ENCODE results near the gene GMCL1. TPM values are rescaled to one million over a fixed set of nuclear protein-coding genes. Genes with fewer than 3 reads are reported as not detected.

The GMCL1 gene, protein sequence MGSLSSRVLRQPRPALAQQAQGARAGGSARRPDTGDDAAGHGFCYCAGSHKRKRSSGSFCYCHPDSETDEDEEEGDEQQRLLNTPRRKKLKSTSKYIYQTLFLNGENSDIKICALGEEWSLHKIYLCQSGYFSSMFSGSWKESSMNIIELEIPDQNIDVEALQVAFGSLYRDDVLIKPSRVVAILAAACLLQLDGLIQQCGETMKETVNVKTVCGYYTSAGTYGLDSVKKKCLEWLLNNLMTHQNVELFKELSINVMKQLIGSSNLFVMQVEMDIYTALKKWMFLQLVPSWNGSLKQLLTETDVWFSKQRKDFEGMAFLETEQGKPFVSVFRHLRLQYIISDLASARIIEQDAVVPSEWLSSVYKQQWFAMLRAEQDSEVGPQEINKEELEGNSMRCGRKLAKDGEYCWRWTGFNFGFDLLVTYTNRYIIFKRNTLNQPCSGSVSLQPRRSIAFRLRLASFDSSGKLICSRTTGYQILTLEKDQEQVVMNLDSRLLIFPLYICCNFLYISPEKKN
- 7.0 TPM in 2 replicates for total RNA-seq

DNA sequence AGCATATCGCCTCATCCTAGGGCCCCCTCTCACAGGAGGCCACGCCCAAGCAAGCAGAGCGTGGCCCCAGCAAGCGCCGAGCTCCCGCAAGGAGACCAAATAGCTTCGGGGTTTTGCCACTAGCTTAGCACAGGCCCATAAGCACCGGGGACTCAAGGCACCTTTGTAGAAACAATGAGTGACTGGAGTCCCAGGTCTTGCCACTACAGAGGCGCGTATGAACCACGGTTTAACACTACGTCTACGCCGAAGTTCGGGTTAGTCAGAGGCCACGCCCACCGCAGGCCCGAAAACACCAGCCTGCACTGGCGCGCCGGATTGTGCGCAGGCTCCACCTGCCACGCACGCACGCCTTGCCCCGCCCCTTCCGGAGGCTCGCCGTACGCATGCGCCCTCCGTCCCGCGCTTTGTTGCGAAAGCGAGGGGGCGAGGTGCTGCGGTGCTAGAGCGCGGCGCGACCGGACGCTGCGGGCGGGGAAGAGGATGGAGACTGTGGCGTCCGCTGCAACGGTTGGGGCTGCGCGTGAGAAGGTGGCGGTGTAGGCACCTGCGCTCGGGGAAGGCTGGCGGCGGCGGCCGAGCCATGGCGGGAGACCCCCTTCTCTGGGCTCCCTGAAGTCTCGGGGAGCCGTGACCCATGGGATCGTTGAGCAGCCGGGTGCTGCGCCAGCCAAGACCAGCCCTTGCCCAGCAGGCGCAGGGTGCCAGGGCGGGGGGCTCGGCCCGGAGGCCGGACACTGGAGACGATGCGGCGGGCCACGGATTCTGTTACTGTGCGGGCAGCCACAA, at the start of gene GMCL1:
Gene GMCL1, plus strand, starts transcription at position 405 of the 789 bp plus-strand sequence. Its CDS starts 233 bp downstream, at position 638.

DNA sequence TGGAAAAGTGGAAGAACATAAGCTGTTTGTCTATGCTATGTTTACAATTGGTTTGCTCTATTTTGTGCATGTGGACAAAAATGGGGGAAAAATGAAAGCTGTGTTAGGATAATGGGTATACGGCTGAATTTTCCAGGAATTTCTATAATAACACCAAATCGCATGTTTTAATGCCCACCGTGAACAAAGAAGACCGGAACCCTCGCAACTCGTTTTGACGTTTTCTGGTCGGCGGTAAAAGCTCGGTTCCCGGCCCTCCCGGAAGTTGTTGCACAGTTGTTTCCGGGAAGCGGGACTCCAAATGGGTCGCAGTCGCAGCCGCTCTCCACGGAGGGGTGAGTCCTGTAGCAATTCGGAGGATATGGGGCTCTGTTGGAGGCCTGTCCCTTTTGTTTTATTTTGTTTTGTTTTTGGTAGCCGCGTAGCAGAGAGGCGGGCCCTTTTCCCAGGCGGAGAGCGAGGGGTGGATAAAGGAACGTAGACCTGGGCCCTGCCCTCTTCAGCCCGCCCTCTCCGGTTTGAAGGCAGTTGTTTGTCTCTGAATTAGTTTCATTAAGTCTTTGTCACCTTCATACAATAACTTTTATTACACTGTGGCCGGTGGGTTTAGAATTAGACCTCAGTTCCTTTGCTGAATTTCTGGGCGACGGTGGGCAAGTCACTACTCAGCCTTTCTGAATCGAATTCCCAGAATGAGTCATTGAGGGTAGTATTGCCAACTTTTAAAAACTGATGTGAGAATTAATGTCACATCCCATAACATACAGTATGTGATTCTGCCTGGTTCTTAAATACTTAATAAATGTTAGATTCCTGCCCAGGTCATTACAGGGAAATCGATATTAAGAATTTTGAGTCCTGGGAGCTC, 64.5 kb downstream of the GMCL1 start, which contains the start of gene SNRNP27:
Gene SNRNP27, plus strand, starts transcription at position 273 of the 868 bp plus-strand sequence. Its CDS starts 29 bp downstream, at position 302.

DNA sequence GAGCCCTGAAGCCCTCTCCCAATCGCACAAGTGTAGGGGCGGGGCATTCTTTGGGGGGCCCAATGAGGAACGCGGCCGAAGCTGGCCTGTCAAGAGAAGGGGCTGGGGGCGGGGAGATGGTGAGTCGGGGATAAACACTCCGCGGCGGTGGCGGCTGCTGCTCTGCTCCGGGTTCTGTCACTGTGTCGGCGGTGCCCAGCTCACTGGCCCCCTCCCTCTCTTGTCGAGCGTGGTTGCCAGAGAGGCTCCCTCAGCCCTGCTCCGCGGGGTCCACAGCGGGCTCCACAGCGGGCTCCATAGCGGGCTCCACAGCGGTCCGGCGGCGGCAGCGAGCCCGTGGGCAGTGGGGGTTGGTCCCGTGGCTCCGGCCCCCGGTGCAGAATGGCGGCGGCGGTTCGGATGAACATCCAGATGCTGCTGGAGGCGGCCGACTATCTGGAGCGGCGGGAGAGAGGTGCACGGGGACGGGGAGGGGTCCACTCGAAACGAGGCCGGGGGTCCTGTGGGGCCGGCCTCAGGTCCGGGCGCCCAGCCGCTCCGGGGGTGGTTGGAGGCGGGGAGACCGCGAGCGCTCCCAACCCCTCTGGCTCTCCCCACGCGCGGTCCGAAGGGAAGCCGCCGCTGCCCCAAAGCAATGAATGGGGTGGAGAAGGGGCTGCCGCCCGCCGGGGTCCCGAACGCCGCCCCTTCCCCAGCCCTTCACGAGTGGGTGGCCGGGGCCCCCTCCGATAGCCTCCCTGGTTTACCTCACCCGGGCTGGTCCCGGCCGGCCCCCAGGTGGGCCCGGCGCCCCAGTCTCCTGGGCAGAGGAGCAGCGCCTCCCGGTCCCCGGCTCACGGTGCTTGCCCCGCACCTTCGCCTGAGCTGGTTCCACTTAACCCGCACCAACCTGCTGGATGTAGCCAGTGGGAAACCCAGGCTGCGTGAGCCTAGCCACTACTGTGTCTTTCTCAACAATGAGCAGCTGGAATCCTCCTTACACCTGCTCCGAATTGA, 85.8 kb downstream of the GMCL1 start, which contains the start of gene MXD1:
Gene MXD1, plus strand, starts transcription at position 160 of the 996 bp plus-strand sequence. Its CDS starts 222 bp downstream, at position 382.

Other genes starting within 250 kb of the GMCL1 start
- gene AAK1, start 185.9 kb upstream of the GMCL1 start, total RNA-seq = 24.6 and 44.6 TPM in 2 replicates
- gene ANXA4, start 87.5 kb upstream of the GMCL1 start, total RNA-seq = 49.0 and 53.6 TPM in 2 replicates
- gene SNRNP27, start 64.3 kb downstream of the GMCL1 start, total RNA-seq = 37.8 and 38.0 TPM in 2 replicates
- 6.3 and 7.5 TPM in 2 replicates for gene MXD1, start 85.4 kb downstream of the GMCL1 start, total RNA-seq
- gene ASPRV1, start 132.0 kb downstream of the GMCL1 start, total RNA-seq = 0.31 and 0.53 TPM in 2 replicates